GM12892 (cell line): ENCODE measurements around the gene IQGAP2.

Source experiments
- POLR2A ChIP-seq: IDR thresholded peaks from 2 replicates; pipeline ENCODE4 v1.6.1; 2011; ENCODE audit warnings: low read depth, low read length, control low read depth
- POLR2AphosphoS5 ChIP-seq: IDR thresholded peaks from 2 replicates; pipeline ENCODE4 v1.6.1; 2011; ENCODE audit warnings: low read depth, low read length, control low read depth

GRCh38 chr5:76367623-76368371, 35.3 kb upstream of the IQGAP2 start:
- no peak for TF ChIP-seq POLR2A
- TF ChIP-seq POLR2AphosphoS5 = no peak
